Measurements from ENCODE around the gene CMTM4.

The CMTM4 gene

DNA sequence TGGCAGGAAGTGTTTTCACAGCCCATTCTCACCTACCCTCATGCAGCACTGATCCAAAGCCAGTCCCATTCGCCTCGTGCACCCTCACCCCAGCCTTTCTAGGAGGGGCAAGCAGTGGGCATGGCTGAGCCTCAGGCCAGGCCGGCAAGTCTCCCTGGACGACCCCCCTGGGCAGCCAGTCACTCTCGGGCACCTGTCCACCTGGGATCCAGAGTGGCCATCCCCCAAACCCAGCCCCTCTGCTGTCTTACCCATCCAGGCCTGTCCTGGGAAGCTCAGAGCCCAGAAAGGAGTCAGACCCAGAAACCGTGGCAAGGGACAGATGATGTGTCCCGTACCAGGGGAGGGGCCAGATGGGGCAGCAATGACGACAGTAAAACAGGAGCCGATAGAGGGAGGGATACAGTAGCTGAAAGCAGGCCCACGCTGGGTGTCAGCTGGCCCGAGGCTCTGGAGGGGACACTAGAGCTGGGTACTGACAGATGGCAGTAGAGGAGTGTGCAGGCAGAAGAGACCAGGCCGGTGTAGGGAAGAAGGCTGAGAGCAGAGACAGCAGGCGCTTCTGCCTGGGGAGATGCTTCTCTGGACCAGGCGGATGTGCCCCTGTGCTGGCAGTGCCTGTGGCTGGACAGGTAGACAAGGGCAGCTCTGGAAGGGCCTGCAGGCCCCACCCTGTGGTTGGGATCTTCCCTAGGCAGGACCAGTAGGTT, 86.3 kb downstream of the CMTM4 start:
- no peaks in the 10 kb centered on the region for H3K36me3 ChIP-seq (ENCODE audit: control insufficient read depth, insufficient read depth, low read length)
- no peak overlapping the region for H2AFZ ChIP-seq
- H3K27ac ChIP-seq, result no peak overlapping the region
- H3K27me3 ChIP-seq (ENCODE audit: control insufficient read depth, insufficient read depth, low read length), result no peaks in the 10 kb centered on the region
- no peak for TF ChIP-seq CTCF (IDR thresholded peaks at IDR 0.05)
- no peaks in the 10 kb centered on the region for H3K9me3 ChIP-seq (ENCODE audit: control insufficient read depth, low read length)
- peaks cover 13% of the 10 kb centered on the region for H3K79me2 ChIP-seq
- H3K4me2 ChIP-seq (ENCODE audit: low read length), result no peak overlapping the region
- H3K4me3 ChIP-seq (ENCODE audit: low read depth, low read length), result no peak overlapping the region
- H3K9ac ChIP-seq, result no peak overlapping the region
- H3K4me1 ChIP-seq, result peaks cover 15% of the 10 kb centered on the region

GRCh38 chr16:66609139-66609510, 87.4 kb downstream of the CMTM4 start:
- no peak overlapping the region for H3K4me3 ChIP-seq (ENCODE audit: low read depth, low read length)
- H3K27ac ChIP-seq, result no peak overlapping the region
- H3K9me3 ChIP-seq (ENCODE audit: control insufficient read depth, low read length), result no peaks in the 10 kb centered on the region
- H3K4me1 ChIP-seq, result peaks cover 15% of the 10 kb centered on the region
- H3K9ac ChIP-seq, result no peak overlapping the region
- no peaks in the 10 kb centered on the region for H3K36me3 ChIP-seq (ENCODE audit: control insufficient read depth, insufficient read depth, low read length)
- TF ChIP-seq CTCF (IDR thresholded peaks at IDR 0.05), result no peak
- no peak overlapping the region for H2AFZ ChIP-seq
- peaks cover 8% of the 10 kb centered on the region for H3K79me2 ChIP-seq
- H3K27me3 ChIP-seq (ENCODE audit: control insufficient read depth, insufficient read depth, low read length), result no peaks in the 10 kb centered on the region
- no peak overlapping the region for H3K4me2 ChIP-seq (ENCODE audit: low read length)

DNA sequence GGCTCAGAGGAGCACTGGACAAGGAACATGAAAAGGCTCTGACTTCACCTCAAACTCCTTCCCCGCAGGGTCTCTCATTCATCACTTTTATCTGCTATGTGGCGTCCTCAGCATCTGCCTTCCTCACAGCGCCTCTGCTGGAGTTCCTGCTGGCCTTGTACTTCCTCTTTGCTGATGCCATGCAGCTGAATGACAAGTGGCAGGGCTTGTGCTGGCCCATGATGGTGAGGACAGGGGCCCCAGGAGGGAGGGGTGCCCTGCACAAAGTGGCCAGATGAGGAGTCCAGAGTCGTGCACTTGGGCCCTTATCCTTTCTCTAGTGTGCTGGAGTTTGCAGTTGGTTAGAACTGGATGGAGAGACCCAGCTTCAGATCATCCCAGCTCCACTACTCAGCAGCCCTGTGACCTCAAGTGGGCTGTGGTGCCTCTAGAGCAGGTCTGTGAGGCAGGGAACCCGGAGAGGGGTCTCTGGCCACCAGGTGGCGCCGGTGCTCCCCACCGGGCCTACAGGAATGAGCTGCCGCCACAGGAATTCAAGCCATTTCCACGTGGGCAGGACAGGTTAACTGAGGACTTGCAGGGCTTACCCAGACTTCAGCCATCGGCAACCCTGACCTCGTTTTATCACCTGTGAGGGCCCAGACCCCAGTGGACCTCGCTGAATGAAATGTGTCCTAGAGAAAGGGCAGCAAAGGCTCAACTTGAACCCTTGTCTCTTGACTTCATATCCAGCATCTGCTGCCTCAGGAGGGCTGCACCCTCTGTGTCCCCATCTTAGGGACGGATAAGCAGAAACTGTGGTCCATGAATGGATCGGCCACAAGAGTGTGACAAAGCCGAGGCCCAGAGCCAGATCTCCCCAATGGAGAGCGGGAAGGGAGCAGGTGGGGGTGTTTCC, 88.1 kb downstream of the CMTM4 start:
- no peaks in the 10 kb centered on the region for H3K9me3 ChIP-seq (ENCODE audit: control insufficient read depth, low read length)
- peaks cover 15% of the 10 kb centered on the region for H3K4me1 ChIP-seq
- H2AFZ ChIP-seq, result no peak overlapping the region
- H3K9ac ChIP-seq, result no peak overlapping the region
- H3K79me2 ChIP-seq, result peaks cover 6% of the 10 kb centered on the region
- no peak overlapping the region for H3K4me3 ChIP-seq (ENCODE audit: low read depth, low read length)
- peak; percentile 94 for TF ChIP-seq CTCF (IDR thresholded peaks at IDR 0.05)
- H3K27me3 ChIP-seq (ENCODE audit: control insufficient read depth, insufficient read depth, low read length), result no peaks in the 10 kb centered on the region
- H3K36me3 ChIP-seq (ENCODE audit: control insufficient read depth, insufficient read depth, low read length), result no peaks in the 10 kb centered on the region
- peak overlapping the region; percentile 32 for H3K27ac ChIP-seq
- no peak overlapping the region for H3K4me2 ChIP-seq (ENCODE audit: low read length)

GRCh38 chr16:66605979-66606751, 90.4 kb downstream of the CMTM4 start:
- Histone ChIP-seq H3K4me1 (peaks cover 15% of the 10 kb centered on the region), H3K36me3 (ENCODE audit: control insufficient read depth, insufficient read depth, low read length) (no peaks in the 10 kb centered on the region), H3K4me3 (ENCODE audit: low read depth, low read length) (no peak overlapping the region), H3K4me2 (ENCODE audit: low read length) (no peak overlapping the region), H3K27me3 (ENCODE audit: control insufficient read depth, insufficient read depth, low read length) (no peaks in the 10 kb centered on the region), H2AFZ (no peak overlapping the region), H3K9me3 (ENCODE audit: control insufficient read depth, low read length) (no peaks in the 10 kb centered on the region), H3K79me2 (no peaks in the 10 kb centered on the region), H3K9ac (no peak overlapping the region), H3K27ac (no peak overlapping the region)
- no peak for TF ChIP-seq CTCF (IDR thresholded peaks at IDR 0.05)

Data from parathyroid adenoma (tissue), 2 donors.